Suprapubic skin (tissue), 4 donors: Measurements from ENCODE around the gene ME3.

Experiments
- CTCF ChIP-seq, 2 donors: fragments of 200-600 bp in 1 of 2; fragments of 450-650 bp in 1 of 2; sonication (generic) in 1 of 2; IDR thresholded peaks; one replicate each; pipeline ENCODE4 v1.5.1; 2016 to 2019; ENCODE audit warnings: antibody characterized with exemption in 2 of 2, mild to moderate bottlenecking in 1 of 2, moderate library complexity in 1 of 2
- EP300 ChIP-seq: sonication (generic); formaldehyde crosslinking; IDR thresholded peaks from one replicate; pipeline ENCODE4 v1.6.1; 2017; ENCODE audit warnings: antibody characterized with exemption
- POLR2A ChIP-seq, 2 donors: fragments of 450-650 bp; IDR thresholded peaks; one replicate each; pipeline ENCODE4 v1.6.1; 2017; ENCODE audit warnings: antibody characterized with exemption in 2 of 2, mild to moderate bottlenecking in 2 of 2, moderate library complexity in 2 of 2
- POLR2AphosphoS5 ChIP-seq, 3 donors: sonication (generic); formaldehyde crosslinking; IDR thresholded peaks; one replicate each; pipeline ENCODE4 v1.6.1; 2017; ENCODE audit warnings: antibody characterized with exemption in 3 of 3

GRCh38 chr11:86440305-86440716 lies 232.1 kb downstream of the ME3 start:
- TF ChIP-seq CTCF (IDR thresholded peaks at IDR 0.05) (no peak), POLR2AphosphoS5 (IDR thresholded peaks at IDR 0.05) (no peak), POLR2A (IDR thresholded peaks at IDR 0.05) (no peak), EP300 (no peak)
